GM21576 (cell line): ENCODE data around the gene GDPD5.
A peak's percentile ranks its signal among the peaks of the same experiment; 100 is the strongest.

Source experiments
- ATAC-seq: cut with Tn5 transposase; IDR thresholded peaks from one replicate; pipeline ENCODE4 v1.9.1; 2021; ENCODE audit warnings: mild to moderate bottlenecking, moderate library complexity; ENCODE audit not compliant: unreplicated experiment

The GDPD5 gene

DNA sequence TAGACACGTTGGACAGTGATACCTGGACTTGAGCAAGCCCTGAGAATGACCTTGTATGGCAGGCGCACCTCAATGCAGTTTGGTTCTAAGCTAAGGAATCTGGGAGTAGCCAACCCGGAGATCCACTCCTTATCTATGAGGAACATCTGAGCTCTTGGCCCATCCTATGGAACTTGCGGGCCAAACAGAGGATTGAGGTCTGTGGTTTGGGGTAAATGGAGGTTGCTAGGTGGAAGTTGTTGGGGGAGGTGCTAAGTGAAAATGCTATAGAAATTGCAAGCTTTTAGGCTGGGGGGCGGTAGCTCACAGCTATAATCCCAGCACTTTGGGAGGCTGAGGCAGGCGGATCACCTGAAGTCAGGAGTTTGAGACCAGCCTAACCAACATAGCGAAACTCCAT, 8.9 kb downstream of the GDPD5 start:
- no peak for ATAC-seq

DNA sequence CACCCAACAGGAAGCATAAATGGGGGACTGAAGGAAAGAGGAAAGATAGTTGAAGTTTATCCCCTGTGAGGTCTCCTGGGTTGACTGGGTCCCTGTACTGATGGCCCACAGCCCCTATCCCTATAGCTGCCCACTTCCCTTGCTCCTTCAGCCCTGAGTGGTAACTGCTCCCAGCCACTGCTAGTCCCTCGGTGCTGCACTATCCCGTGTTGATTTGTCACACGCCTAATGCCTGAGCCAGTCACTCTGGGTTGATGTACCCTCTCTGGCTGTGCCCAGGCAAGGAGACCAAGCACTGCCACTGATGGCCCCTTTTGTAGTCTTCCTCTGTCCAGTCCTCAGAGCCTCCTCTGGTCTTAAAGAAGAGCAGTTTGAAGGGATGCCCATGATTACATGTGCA, 9.6 kb downstream of the GDPD5 start:
- ATAC-seq, result no peak

DNA sequence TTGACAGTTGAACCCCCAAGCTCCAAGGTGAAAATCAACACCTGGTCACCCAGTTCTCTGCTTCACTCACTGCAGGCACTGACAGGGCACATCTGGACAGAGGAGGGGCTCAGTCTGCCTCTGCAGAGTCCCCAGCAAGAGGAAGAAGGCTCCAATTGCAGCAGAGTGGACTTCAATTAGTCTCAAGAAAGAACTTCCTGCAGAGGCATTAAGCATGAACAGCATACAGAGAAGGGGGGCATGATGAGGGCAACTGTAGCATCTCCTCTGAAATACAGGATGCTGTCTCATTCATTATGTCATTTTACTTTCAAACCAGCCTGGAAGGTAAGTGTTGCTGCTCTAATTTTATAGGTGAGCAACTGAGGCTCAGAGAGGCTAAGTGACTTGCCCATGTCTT, 11.1 kb downstream of the GDPD5 start:
- no peak for ATAC-seq

GRCh38 chr11:75513250-75513649, 12.5 kb downstream of the GDPD5 start:
- ATAC-seq, result no peak

- no peak for ATAC-seq
These were observed 15.1 kb downstream of the GDPD5 start for GRCh38 chr11:75510723-75511019.

- ATAC-seq, result no peak
These were observed 15.6 kb downstream of the GDPD5 start for GRCh38 chr11:75510004-75510722.

DNA sequence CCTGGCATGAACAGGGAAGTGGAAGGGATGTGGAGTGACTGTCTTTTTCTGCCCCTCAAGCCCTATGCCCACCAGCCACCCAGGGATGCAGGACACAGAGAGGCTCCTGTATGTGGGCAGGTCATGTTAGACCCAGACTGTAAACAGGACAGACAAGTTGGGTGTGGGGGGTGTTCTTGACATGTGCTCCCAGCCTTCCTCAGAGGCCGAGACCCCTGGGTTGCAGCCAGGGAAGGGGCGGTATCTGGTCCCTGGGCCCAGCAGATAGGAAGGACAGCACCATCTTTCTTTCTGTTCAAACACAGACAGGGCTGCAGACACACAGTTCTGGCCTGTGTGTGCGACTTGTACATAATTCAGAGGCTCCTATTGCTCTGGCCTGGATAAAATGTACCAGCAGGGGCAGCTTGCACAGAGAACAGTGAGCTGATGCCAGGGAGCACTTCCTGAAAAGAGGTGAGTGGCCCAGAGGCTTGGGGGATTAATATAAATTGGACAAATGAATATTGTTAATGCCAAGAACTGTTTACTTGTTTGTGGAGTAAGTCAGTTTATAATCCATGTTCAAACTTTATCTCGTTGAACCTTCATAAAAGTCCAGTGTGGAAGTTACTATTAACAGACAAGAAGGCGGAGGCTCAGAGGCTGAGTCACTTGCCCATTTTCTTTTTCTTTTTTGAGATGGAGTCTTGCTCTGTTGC, 16.6 kb downstream of the GDPD5 start:
- ATAC-seq, result no peak

DNA sequence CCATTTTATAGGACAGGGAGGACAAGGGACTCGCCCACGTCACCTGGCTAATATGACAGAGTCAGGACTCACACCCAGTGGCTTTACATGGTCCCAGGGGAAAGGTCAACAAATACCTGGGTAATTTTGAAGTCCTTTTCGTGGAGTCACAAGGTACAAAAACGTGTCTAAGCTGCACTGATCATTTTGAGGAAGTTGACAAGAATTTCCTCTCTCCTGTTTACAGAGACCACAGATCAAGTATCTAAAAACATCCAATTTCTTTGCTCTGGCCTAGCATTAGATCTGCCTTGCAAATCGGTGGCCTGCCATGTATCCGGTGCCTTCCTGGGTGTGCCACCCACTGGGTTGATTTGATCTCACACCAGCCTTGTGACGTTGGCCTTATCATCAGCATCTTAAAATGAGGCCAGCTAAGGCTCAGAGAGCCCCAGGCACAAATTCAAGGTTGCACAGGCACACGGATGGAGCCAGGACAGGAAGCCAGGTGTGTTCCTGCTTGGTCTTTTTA, 17.6 kb downstream of the GDPD5 start:
- no peak for ATAC-seq

GRCh38 chr11:75507571-75507970, 18.2 kb downstream of the GDPD5 start:
- no peak for ATAC-seq

- no peak for ATAC-seq
These were observed 18.9 kb downstream of the GDPD5 start for GRCh38 chr11:75506827-75507226.

DNA sequence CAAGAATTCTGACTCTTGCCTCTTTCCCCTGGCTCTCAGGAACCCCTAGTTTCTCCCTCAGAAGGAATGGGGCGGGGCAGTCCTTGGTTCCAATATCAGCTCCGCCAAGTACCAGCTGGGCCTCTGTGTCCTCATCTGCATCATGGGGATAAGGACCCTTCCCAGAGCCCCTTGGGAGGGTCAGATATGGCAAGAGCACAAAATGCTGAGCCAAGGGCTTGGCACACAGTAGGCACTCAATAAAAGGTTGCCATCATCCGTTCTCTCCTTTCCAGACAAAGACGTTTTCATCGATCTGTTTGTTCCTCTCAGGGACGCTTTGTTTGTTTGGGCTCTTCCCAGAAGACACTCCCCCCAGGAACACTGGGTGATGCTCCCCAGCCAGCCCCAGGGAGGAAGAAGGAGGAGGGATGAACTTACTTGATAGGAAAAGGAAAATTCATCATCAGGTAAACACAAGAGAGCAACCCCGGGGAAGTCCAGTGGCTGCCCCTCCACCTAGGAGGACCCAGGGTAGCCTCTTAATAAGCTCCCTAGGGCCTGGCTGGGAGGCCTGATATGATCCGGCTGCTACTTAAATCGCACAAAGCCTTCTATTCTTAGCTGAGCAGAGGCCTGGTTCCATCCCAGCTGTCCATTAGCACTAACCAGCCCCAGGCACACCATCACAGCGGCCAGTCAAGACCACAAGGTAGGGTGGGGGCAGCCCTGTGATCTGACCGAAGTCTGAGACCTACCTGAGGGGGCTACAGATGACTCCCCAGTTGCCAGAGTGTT, 19.6 kb downstream of the GDPD5 start:
- ATAC-seq, result no peak

DNA sequence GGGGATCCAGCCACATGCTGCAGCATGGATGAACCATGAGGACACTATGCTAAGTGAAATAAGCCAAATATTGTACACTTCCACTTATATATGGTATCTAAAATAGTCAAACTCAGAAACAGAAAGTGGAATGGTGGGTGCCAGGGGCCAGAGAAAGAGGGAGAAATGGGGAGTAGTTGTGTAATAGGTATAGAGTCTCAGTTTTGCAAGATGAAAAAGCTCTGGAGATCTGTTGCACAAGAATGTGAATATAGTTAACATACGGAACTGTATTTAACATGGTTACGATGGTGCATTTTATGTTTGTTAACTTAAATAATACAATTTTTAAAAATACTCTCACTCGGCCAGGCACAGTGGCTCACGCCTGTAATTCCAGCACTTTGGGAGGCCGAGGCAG, 21.2 kb downstream of the GDPD5 start:
- no peak for ATAC-seq

- ATAC-seq, result peak; percentile 56
These were observed 22.1 kb downstream of the GDPD5 start for GRCh38 chr11:75503531-75504099.

GRCh38 chr11:75502138-75502537, 23.6 kb downstream of the GDPD5 start:
- ATAC-seq, result no peak

DNA sequence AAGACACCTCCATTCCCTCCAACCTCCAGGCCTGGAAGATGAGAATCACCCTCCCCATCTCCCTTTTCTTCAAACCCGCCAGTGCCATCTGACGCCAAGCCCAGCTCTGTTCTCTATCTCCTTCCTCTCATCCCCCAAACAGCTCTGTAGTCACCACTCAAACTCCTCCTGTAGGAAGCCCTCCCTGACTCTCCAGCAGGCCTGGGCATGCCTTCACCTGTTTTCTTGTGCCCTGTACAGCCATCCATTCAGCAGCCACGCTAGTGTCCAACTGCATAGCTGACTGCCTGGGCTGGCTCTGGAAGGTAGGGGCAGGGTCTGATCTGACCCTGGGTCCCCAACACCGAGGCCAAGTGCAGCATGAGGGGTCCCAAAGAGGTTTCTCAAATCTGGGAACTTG, 25.0 kb downstream of the GDPD5 start:
- ATAC-seq, result no peak

DNA sequence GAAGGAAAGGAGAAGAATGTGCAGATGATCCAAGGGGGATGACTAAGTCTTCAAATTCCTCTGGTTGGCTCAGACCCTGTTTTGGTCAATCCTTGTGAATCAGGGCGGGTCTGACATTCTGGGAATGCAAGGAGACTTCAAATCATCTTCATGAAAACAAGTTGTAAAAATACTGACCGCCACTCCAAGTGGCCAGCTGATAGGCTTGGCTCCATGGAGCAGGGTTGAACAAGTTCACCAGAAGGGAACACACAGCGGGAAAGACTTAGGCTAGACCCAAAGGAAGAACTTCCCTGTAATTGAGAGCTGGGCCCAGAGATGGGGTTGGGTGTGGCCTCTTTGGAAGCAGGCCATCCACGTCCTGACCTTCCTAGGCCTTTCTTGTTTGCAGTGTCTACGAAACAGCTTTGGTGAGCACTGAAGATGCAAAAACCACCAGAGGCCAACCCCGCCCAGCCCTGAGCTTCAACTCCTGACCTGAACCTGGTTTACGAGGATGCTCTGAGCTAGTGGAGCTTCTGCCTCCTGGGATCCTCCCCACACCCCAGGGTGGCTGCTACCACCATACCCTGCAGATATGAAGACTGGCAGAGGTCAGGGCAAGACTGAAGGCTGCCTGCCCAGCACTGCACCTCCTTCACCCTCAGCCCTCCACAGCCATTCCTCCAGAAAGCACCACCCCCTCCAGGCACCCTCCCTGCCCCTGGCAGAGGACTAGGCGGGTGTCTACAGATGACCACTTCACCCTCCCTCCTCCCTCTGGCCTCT, 26.1 kb downstream of the GDPD5 start:
- ATAC-seq, result no peak

DNA sequence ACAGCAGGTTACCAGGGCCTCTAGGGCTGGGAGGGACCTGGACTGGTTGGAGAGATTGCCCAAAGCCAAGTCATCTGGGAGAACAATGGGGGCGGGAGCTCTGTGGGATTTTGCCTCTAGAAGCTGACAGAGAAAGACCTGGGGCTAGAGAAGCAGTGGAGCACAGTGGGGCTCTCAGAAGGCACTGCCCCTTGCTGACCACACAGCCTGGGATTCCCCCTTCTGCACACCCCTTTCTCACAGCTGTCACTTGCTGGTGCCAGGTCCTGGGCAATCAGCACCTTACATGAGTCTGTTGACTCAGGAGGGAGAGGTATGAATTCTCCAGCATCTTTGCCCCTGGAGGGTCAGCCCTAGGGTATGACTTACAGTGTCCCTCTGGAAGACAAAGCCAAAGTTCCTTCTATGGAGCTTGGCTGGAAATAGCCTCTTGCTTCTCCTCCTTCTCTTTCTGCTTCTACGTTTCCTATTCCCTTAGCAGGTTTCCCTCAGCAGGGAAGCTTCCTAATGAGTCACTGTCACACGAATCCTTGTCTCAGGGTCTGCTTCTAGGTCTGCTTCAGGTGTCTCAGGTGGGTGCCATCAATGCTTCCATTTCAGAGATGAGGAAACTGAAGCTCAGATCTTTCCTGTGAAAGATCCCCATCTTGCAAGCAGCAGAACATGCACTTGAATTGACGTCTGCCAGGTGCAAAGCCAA, 27.0 kb downstream of the GDPD5 start:
- no peak for ATAC-seq

- ATAC-seq, result no peak
These were observed 27.8 kb downstream of the GDPD5 start for GRCh38 chr11:75497788-75498409.

DNA sequence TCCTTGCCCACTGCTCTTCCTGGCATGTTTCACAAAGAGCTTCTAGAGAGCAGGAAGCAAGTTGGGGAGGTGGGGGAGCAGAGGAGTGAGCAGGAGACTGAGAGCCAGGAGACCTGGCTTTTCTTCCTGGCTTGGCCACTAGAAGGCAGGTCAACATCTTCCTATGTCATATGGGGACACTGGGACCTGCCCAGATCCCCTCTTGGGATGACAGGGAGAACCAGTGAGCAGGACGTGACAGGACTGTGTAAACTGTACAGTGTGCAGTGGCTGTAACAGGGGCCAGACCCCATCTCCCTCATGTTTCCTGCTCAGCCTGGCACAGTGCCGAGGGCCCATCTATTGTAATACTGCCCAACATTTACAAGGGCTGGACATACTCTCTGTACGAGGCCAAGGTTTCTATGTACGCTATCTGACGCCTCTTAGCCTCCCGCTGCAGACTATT, 29.4 kb downstream of the GDPD5 start:
- ATAC-seq, result no peak
